Nucleus accumbens (tissue), 56 donors: ENCODE measurements around the gene DIPK1C.

Source experiments
- DNase-seq, 56 donors: peaks; one replicate each; lab custom pipeline; 2025; lab: John Stamatoyannopoulos, UW

Gene DIPK1C

GRCh38 chr18:74425876-74426275, 31.2 kb downstream of the DIPK1C start:
- no peak for DNase-seq

GRCh38 chr18:74425161-74425560, 31.9 kb downstream of the DIPK1C start:
- DNase-seq, result no peak

GRCh38 chr18:74422541-74422940, 34.6 kb downstream of the DIPK1C start:
- no peak for DNase-seq

GRCh38 chr18:74420926-74421325, 36.2 kb downstream of the DIPK1C start:
- no peak for DNase-seq

- DNase-seq, result peak in 3 of 56 donors; percentile 9 to 31 (median 16)
These were observed 36.6 kb downstream of the DIPK1C start for GRCh38 chr18:74420481-74420880.

GRCh38 chr18:74419761-74420160, 37.3 kb downstream of the DIPK1C start:
- DNase-seq, result no peak

- DNase-seq, result no peak
These were observed 39.1 kb downstream of the DIPK1C start for GRCh38 chr18:74418023-74418422.

- DNase-seq, result peak in 4 of 56 donors; percentile 13 to 23 (median 18)
These were observed 41.0 kb downstream of the DIPK1C start for GRCh38 chr18:74416124-74416523.

GRCh38 chr18:74414953-74415515, 42.1 kb downstream of the DIPK1C start:
- peak in 1 of 56 donors; percentile 11 for DNase-seq

- no peak for DNase-seq
These were observed 43.3 kb downstream of the DIPK1C start for GRCh38 chr18:74413836-74414235.

- peak; percentile 11 to 93 (median 78) for DNase-seq
These were observed 44.8 kb downstream of the DIPK1C start for GRCh38 chr18:74412116-74412880.

- DNase-seq, result no peak
These were observed 45.6 kb downstream of the DIPK1C start for GRCh38 chr18:74411475-74411874.

GRCh38 chr18:74410441-74410992, 46.6 kb downstream of the DIPK1C start:
- DNase-seq, result no peak

- no peak for DNase-seq
These were observed 49.2 kb downstream of the DIPK1C start for GRCh38 chr18:74407888-74408287.

GRCh38 chr18:74402806-74403433, 54.2 kb downstream of the DIPK1C start:
- DNase-seq, result no peak

GRCh38 chr18:74400813-74401212, 56.3 kb downstream of the DIPK1C start:
- DNase-seq, result no peak

GRCh38 chr18:74399091-74399887, 57.8 kb downstream of the DIPK1C start:
- DNase-seq, result no peak

- no peak for DNase-seq
These were observed 59.5 kb downstream of the DIPK1C start for GRCh38 chr18:74397572-74397971.

GRCh38 chr18:74396171-74397169, 60.6 kb downstream of the DIPK1C start:
- DNase-seq, result no peak
